CD4-positive, alpha-beta T cell treated with Interleukin-17A for 4 hours (primary cell): ENCODE measurements around the gene PLA2G2E.
A peak's percentile ranks its signal among the peaks of the same experiment; 100 is the strongest.

Source experiments
- DNase-seq: peaks from one replicate; pipeline ENCODE4 v3.0.0-alpha.2; 2020; ENCODE audit warnings: mixed read lengths

PLA2G2E gene

DNA sequence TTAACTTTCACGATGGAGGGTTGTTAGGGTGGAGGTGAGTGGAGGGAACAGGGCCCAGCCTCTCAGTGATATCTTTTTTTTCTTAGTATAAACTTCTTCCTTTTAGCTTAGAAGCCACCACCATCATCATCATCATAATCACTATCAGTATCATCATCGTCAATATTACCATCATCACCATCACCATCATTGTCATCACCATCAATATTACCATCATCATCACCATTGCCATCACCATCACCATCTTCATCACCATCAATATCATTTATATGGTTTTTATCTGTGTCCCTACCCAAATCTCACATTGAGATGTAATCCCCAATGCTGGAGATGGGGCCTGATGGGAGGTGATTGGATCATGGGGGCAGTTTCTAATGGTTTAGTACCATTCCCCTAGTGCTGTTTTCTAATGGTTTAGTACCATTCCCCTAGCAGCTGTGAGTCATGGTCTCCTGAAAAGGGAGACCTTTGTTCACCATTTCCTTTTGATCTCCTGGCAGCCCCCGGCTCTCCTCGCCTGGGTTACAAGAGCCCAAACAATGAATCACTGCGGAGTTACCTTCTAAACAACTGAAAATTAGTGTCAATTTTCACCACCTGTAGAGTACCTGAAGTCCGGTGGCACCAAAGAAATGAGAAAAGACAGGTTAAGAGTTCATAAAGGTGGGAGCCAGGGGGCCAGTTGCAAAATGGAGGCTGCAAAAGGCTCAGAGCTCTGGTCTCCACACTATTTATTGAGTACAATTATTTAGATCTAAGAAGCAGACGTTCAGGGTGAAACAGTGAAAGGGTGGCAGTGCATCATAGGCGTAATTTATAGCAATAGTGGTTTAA, 3.1 kb upstream of the PLA2G2E start:
- no peak for DNase-seq

DNA sequence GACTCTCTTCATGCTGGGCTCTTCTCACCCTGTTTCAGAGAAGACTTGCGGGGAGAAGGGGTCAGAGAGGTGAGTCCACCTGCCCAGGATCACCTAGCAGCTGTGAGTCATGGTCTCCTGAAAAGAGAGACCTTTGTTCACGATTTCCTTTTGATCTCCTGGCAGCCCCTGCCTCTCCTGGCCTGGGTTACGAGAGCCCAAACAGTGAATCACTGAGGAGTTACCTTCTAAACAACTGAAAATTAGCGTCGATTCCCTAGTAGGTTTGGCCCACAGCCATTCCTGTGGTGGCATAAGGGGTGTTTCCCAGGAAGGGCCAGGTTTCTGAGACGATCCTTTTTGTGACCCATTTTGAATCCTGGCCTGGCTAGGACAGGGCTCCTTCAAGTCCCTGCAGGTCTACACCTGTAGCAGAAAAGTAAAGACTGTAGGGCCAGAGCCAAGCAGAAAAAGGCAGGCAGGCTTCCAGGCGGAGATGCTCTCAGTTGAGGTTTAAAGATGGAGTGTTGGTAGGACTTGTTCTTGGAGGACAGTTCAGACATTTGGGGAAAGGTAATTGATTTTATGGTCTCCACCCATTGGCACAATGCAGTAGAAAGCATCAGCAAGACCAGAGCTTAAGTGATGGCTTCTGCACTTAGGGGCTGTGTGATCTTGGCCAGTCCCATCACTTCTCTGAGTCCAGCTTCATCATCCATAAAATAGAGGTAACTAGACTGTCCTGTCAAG, 2.1 kb upstream of the PLA2G2E start:
- no peak for DNase-seq

DNA sequence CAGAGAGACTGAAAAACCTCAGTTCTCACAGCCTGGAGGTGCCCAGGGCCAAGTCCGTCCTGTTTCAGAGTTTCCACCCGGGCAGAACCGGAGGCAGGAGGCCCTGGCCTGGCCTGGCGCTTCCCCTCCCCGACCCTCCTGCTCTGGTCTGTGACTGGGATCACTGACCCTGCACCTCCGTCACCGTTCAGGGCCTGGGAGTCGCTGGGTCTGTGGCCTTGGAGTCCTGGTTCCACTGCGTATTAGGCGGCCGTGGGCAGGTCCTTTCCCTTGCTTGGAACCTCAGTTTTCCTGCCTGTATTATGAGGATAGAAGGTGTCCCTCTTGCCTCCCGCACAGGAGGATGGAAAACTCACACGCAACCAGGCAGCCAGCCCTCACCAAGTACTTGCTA, 533 bp upstream of the PLA2G2E start:
- DNase-seq = no peak

DNA sequence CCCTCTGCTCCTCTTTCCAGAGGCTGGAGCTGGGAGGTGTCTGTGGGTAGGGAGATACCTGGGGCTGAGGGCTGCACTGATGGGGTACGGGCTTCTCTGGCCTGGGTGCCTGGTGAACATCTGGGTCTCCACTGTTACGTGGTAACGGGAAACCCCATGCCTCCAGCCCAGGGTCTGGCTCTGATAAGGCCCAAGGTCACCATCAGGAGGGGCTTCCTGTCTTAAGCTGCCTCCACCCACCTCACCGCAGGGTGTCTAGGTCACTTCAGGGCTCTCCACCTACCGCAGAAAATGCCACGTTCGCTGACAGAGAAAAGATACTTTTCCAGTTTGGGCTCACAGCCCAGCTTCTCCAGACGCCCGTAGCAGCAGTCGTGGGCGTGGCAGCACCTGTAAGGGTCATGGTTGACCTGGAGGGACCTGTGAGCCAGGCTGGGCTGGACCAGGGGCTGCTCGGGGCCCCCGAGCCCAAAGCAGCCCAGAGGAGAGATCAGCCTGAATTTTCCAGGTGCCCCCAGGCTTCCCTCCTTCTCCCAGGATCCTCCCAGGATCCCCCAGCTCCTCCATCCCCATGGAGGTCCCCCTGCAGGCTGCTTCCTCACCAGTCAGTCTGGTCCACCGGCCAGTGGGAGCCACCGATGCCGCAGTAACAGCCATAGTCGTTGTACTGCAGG, 1.3 kb downstream of the PLA2G2E start:
- DNase-seq = no peak

DNA sequence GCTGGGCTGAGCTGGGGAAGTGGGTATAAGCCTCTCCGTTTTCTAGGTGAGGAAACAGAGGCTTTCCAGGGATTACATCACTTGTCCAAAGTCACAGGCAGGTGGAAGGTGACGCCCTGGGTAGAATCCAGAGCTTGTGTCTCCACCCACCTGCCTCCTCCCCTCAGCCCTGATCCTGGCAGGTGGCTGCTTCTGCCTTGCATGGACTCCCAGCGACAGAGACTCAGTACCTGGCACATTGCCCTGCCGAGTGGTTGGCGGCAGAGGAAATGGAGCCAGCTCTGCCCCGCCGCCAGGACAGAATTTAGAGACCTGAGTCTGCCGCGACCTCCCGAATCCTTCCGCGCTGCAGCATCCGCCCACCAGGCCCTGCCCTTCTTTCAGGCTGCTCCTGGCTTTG, 2.1 kb downstream of the PLA2G2E start:
- no peak for DNase-seq

DNA sequence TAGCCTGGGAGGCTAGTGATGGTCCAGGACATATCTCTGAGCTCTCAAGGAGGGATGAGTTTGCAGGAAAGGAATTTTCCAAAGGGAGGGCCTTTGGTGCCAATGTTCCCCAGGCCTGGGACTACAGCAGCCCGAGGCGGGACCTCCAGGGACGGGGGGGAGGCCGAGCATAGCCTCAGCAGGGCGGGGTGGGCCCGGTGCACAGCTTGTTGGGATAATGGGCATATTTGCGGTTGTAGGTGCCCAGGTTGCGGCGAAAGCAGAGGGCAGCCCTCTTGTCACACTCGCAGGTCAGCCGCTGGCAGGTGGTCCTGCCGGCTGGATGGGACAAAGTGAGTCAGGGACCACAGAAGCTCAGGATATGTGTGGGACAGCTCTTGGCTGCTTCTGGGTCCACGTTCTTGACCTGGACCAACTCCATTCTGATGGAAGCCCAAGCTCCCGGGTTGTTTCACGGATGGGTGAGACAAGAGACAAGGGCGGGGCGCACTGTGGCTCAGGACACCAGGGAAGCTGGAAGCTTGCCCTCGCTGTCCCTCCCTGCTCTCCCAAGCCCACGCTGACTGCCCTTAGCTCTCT, 3.2 kb downstream of the PLA2G2E start:
- no peak for DNase-seq

DNA sequence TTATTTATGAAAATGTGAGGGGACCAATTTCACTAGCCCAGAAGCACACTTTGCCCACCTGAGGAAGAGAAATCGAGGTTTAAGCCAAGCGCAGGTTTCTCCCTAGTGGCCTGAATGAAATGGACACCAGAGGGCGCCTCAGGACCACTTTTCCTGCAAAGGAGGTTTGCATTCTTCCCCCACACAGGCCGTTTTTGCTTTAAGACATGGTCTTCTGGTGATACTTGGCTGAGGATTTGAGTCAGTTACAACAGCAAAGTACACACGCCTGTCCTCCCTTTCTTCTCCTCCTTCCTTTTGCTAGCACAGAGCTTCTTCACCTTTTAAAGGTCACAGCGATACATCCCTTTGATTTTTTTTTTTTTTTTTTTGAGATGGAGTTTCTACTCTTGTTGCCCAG, 5.4 kb downstream of the PLA2G2E start:
- DNase-seq = peak; percentile 87

DNA sequence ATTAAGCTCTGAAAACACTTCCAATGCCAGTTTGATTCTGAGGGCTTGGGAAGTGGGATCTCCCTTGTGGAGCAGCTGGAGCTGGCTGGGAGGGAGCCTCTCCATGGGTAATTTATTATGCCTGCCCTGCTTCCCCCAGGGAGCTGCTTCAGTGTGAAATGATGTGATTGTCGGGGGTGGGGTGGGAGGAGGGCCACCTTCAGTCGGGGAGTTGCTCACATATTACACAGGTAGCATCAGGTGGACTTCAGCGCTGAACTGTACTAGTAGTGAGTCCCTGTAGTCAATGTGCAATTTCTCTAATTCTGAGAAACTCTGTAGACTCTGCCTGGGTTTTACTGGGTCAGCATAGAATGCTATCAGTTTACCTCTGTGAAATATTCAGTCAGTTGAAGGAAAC, 12.8 kb downstream of the PLA2G2E start:
- no peak for DNase-seq

DNA sequence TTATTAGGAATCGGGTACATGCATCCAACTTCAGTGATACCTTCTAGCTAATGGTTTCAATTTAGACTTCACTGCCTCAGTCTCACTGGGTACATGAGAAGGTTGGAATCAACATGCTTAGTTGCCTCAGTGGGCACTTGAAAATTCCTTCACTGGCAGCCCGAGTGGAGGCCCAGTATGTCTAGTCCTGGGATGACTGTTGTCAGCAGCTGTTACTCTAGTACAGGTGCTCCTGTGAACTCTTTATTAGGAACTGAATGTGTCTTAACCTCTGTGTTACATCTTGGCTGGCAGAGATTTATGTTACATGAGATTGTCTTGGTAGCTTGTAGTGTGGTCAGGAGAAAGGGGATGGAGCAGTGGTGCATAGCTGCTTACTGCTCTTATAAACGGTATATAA, 13.4 kb downstream of the PLA2G2E start:
- no peak for DNase-seq

DNA sequence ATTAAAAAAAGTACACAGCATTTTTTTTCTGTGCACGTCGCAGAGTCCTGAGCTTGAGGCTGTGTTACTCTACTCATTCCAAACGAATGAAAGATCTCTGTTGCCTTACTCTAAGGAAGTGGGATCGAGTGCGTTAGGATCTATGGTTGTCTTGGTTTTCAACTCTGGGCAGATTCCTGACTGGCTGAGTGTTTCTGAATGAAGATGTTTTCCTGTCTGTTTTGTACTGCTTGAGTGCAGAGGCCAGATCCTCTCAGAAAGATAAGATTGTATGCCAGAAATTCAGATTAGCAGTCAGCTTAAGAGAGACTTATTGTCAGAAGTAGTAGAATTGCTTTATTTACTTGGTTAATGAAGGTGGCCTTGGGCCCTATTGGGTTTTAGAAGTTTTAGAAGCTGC, 14.0 kb downstream of the PLA2G2E start:
- no peak for DNase-seq

DNA sequence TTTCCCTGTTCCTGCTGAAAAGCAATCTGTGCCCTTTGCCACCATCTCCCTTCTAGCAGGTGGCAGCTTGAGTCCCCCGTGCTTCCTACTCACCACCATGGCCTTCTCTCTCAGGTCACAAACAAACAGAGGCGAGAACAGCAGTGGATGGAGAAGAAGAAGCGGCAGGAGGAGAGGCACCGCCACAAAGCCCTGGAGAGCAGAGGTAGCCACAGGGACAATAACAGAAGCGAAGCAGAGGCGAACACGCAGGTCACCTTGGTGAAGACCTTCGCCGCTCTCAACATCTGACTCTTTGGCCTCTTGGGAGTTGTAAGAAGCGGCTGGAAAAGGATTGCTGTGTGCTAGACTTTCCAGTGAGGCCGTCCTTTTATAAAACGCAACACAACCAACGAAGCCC, 16.0 kb downstream of the PLA2G2E start:
- DNase-seq = no peak

DNA sequence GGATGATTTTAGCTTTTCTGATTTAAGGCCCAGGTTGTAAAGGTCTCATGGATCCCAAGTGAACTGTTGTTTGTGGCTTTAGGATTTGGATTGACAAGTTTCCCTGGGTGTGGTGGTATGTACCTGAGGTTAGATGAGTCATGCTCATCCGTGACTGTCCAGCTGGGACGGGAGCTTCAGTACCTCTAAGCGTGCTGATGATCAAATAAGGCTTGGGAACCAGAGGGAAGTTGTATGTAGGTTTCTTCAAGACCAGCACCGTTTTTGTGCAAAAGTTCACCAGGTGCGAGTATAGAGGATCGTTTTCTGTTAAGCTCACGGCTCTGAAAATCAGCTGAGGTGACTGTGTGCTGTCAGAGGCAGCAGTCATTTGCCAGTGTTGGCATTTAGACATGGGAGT, 19.8 kb downstream of the PLA2G2E start:
- DNase-seq = no peak

DNA sequence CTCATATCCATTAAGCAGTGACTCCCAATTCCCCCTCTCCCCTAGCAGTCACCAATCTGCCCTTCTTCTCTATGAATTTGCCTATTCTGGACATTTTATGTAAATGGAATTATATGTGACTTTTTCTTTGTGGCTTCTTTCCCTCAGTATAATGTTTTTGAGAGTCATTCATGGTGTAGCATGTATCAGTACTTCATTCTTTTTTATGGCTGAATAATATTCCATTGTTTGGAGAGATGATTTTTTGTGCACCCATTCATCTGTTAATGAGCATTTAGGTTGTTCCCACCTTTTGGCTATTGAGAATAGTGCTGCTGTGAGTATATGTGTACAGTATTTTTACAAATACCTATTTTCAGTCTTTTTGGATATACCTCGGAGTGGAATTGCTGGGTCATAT, 21.8 kb downstream of the PLA2G2E start:
- DNase-seq = no peak

DNA sequence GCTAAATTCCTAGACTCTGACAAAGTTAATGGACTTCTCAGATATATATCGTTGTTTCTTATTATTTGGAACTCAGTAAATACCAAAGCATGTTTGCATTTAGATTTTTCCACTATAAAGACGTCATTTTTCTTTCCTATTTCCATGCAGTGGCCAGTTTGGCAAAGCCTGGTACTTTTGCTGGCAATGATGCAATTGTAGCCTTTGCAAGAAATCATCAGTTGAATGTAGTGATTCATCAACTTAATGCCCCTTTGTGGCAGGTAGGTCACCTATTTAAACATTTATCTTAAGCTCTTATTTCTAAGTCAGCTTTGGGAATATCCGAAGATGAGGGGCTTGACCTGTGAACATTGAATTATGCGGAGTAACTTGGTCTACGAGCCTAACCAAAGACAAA, 29.2 kb downstream of the PLA2G2E start:
- DNase-seq = no peak

DNA sequence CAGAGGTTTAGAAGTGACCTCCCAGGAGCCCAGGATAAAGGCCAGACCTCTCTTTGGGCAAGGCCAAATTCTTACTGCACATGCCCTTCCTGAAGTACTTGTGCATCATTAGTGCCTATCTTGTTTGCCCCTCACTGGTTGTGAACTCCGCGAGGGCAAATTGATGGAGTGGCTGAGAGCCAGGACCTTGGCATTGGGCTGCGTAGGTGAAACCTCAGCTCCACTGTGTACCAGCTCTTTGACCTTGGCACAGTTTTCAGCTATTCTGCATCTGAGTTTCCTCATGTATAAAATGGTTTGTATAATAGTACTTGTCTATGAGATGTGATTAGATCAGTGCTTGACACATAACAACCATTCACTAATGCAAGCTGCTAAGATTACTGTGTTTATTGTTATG, 29.7 kb downstream of the PLA2G2E start:
- DNase-seq = no peak

DNA sequence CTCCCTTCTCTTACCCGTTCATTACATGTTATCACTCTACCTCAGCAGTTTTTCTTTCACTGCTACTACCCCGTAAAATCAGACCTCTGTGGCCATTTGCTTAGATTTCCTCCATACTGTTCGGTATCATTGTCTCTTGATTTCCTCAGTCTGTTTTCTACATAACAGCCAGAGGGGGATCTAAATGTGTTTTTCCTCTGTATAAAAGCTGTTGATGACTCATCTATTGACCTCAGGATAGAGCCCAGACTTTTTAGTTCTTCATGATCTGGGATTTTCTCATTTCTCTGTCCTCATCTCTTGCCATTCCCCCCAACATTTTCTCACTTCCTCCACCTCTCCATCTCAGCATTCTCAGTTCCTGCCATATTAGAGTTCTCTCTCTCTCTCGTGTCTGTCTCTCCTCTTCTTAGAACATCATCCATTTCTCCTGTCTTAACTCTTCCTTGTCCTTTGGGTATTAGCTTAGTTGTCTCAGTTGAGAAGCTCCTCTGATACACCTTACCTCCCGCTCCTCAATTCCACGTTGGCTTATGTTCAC, 30.7 kb downstream of the PLA2G2E start:
- no peak for DNase-seq

DNA sequence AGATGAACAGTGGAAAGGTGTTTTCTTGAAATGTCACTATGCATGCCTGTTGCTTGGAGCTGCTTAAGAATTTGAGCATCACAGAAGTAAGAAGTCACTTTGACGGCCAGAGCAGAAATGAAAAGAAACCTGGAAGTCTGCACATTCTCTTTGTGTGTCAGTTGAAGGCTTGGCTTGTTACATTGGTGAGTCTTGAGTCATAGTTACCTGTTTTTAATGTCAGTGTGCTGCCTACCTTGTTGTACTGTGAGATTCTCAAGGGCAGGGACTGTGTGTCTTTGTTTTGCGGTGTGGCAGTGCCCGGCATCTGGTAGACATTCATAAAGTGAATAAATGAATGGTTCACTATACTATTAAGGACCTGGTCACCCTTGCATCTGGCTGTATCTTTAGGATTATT, 31.3 kb downstream of the PLA2G2E start:
- no peak for DNase-seq

DNA sequence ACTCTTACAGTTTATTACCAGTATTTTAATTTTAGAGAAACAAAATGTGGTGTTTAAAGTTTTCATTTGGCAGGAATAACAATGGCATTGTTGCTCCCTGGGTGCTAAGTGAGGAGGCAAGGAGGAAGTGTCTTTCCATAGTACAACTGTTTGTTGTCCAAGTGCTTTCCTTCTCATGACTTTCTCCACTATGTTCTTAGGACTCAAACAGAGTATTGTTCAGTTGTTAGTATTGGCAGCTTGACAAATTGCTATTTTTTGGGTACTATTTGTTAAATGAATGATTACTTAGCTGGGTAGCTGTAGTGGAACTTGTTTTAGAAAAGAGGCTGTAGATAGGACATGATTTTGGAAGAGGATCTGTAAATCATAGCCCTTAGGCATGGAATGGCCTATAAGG, 33.8 kb downstream of the PLA2G2E start:
- no peak for DNase-seq

DNA sequence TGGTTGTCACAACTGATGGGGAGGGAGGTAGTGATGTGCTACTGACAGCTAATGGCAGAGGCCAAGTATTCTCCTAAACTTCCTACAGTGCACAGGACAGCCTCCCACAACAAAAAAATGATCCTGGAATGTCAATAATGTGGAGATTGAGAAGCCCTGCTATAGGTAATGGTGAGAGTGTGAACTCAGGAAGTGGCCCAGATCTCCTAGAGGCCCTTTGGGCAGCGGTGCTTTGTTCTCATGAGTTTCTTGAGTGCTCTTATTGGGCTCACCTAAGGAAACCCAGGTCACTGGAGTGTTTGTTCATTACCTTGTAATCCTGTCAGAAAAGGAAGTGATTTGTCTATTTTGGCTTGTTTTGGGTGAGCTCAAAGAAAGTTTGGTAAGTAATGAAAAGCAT, 35.3 kb downstream of the PLA2G2E start:
- DNase-seq = no peak

DNA sequence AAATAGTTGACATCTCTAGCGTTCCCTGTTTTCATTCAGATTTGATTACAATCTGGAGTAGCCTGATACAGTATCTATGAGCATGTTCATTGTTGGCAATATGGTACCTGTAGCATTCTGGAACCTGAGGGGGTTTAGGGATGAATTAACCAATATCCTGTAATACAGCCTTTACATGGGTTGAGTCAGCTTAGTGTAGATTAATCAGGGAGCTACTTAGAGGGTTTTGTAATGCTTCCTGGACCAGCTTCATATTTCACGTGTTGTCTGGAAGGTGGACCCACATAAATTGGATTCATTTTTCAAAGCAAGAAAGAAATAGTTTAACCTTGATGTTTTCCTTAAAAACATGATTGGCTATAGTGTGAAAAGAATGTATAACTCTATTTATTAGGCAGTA, 37.6 kb downstream of the PLA2G2E start:
- no peak for DNase-seq

DNA sequence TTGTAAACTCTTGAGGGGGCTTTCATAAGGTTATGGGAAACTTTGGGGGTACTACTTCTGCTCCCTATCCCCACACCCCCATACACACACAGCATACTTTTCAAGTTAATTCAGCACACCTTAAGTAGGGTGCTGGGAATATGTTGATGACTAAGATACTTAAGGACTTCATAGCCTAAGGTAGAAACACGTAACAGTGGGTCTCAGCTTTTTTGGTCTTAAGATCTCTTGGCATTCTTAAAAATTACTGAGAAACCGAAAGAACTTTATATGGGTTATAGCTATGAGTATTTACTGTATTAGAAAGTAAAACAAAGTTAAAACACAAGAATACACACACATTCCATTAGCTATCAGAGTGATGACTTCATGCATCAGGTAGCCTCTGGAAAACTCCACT, 39.1 kb downstream of the PLA2G2E start:
- DNase-seq = no peak

DNA sequence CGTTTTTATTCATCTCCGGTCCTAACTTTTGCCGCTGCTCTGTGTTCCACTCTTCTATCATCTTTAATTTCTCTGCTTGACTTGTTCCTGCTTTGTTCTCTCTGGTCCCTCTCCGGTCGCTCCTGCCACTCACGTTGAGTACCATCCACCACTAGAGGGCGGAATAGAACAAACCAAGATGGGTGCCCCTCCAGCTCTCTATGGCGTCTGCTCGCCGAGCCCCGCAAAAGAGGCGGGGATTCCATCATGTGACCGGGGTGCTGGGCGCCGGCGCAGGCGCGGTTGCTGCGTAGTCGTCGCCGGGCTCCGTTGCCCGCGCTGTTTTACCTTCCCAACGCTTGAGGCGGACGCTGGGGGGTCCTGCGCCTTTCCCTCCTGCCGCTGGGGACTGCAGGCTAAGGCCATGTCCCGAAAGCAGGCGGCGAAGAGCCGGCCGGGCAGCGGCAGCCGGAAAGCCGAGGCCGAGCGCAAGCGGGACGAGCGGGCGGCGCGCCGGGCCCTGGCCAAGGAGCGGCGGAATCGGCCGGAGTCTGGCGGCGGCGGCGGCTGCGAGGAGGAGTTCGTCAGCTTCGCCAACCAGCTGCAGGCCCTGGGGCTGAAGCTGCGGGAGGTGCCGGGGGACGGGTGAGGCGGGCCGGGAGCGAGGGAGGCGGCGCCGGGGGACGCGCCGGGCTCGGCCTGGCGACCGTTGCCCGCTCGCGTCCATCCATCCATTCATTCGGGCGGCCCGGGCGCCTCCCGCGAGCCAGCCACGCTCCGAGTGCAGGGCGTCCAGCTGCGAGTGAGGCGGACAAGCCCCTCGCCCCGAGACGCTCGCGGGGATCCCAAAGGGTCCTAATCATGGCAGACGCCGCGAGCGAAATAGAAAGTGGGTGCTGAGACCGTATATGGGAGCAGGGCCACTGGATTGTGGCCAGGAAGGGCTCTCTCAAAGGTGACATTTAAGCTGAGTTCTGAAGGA, 41.0 kb downstream of the PLA2G2E start, which contains the start of gene OTUD3:
OTUD3 (plus strand) TSS at position 285 of the 961 bp plus-strand sequence; CDS start at position 404, 119 bp downstream.
- DNase-seq = peak; percentile 95
